OCI-LY1 (cell line): ENCODE results near the gene DRAM1.

Experiments used
- EZH2 ChIP-seq: fragments of 200-600 bp; sonication (generic), shearing (Covaris generic); IDR thresholded peaks from 2 replicates; pipeline ENCODE4 v1.8.0; 2017; ENCODE audit warnings: borderline replicate concordance, mixed run types, mild to moderate bottlenecking, antibody characterized with exemption, low read length, moderate library complexity, mixed read lengths
- TF ChIP-seq, protein P1 (sequence below): fragments of 200-600 bp; sonication (generic), shearing (Covaris generic); IDR thresholded peaks from 2 replicates; pipeline ENCODE4 v1.5.1; 2017; ENCODE audit warnings: mild to moderate bottlenecking, antibody characterized with exemption, low read length, moderate library complexity, mixed read lengths

DNA sequence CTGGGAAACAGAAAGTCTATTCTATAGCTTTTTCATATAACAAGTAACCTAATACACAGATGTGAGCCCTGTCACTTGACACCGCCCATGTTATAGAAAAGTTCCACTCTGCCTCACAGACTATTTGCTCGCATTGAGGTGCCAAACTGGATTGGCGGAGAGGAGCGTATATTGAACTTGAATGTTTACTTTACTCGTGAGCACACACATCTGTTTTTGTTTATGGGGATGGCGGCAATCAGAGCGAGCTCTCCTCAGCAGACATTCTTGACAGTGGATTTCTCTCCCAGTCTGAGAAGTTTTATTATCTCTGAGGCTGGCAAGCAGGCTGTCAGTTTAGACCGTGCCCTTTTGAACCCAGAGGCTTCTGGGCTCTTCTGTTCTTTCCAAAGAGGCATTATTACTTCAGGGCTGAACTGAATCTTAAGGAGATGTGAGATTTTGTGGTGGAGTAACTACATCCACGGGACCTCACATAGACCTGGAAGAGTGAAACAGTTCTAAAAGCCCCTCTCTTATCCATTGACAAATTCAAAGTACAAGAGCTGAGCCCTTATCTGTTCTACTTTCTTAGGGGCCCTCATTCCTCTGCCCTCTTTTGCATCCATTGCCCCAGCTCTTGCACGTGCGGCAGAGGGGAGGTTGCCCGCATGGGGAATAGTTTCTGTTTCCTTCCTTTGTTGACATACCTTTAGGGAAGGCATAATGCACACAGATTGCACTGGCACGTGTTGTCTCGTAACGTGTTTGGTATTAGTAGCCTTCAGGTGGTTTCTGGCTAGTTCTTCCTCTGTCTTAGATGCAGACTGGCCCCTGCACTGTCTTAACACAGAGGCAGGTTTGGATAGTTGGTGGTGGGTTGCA lies 68.2 kb downstream of the DRAM1 start:
- TF ChIP-seq, protein P1, sequence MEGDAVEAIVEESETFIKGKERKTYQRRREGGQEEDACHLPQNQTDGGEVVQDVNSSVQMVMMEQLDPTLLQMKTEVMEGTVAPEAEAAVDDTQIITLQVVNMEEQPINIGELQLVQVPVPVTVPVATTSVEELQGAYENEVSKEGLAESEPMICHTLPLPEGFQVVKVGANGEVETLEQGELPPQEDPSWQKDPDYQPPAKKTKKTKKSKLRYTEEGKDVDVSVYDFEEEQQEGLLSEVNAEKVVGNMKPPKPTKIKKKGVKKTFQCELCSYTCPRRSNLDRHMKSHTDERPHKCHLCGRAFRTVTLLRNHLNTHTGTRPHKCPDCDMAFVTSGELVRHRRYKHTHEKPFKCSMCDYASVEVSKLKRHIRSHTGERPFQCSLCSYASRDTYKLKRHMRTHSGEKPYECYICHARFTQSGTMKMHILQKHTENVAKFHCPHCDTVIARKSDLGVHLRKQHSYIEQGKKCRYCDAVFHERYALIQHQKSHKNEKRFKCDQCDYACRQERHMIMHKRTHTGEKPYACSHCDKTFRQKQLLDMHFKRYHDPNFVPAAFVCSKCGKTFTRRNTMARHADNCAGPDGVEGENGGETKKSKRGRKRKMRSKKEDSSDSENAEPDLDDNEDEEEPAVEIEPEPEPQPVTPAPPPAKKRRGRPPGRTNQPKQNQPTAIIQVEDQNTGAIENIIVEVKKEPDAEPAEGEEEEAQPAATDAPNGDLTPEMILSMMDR = no peak
- no peak for TF ChIP-seq EZH2
